ENCODE measurements around the gene ATP11B. TPM values are rescaled to one million over a fixed set of nuclear protein-coding genes. Genes with fewer than 3 reads are reported as not detected.

The ATP11B gene
- total RNA-seq, 1 experiment from 2014 or later, result 48.8 TPM

DNA sequence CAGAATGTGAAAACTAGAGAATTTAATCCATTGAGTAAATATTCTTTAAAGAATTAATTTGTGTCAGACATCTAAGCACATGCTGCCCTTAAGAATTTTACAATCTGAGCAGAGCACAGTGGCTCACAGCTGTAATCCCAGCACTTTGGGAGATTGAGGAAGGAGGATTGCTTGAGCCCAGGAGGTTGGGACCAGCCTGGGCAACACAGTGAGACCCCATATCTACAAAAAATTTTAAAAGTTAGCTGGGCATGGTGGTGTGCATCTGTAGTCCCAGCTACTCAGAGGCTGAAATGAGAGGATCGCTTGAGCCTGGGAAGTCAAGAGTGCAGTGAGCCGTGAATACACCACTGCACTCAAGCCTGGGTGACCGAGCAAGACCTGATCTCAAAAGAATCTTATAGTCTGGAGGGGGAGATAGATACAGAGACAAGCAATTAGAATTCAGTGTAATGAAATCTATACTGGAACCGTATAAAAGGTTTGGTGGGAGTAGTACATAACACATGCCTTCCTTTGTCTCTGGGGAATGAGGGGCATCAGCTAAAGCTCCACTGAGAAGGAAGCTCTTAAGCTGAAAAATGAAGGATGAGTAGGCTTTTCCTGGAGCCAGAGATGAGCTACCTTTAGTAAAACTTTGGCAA, 21.2 kb downstream of the ATP11B start:
- ATAC-seq (no peak), DNase-seq (no peak)
- Histone ChIP-seq H3K9me2 (replicated peaks; ENCODE audit: low read length) (no peaks in the 10 kb centered on the region), H3K9me3 (ENCODE audit: low read length) (no peaks in the 10 kb centered on the region), H3K9ac (ENCODE audit: low read length) (no peak overlapping the region), H3K27me3 (ENCODE audit: low read length) (no peaks in the 10 kb centered on the region), H3F3A (ENCODE audit: low read length, unreplicated experiment) (no peaks in the 10 kb centered on the region), H3K4me3 (ENCODE audit: low read length) (no peak overlapping the region), H3K4me1 (ENCODE audit: insufficient read depth, low read length) (peaks cover 9% of the 10 kb centered on the region; the same call in 1 of the 2 replicates), H3K79me2 (ENCODE audit: low read length) (peaks cover 29% of the 10 kb centered on the region), H2AFZ (ENCODE audit: low read length) (no peak overlapping the region), H4K20me1 (ENCODE audit: low read length) (no peaks in the 10 kb centered on the region), H3K27ac (ENCODE audit: low read length) (no peak overlapping the region), H3K36me3 (ENCODE audit: low read depth, low read length) (no peaks in the 10 kb centered on the region), H3K4me2 (ENCODE audit: low read length) (no peak overlapping the region)
- BruUV-seq (replicated peaks), result no TSS peak
- CTCF ChIA-PET, result no interaction called here
- intact Hi-C loops (cut with micrococcal nuclease), result no loop called here
- TF ChIP-seq EZH2phosphoT487 (IDR thresholded peaks at IDR 0.05; ENCODE audit: borderline replicate concordance, low read length) (no peak), EZH2 (IDR thresholded peaks at IDR 0.05; ENCODE audit: low read length, unreplicated experiment) (no peak)
- TF ChIP-seq, protein P1, sequence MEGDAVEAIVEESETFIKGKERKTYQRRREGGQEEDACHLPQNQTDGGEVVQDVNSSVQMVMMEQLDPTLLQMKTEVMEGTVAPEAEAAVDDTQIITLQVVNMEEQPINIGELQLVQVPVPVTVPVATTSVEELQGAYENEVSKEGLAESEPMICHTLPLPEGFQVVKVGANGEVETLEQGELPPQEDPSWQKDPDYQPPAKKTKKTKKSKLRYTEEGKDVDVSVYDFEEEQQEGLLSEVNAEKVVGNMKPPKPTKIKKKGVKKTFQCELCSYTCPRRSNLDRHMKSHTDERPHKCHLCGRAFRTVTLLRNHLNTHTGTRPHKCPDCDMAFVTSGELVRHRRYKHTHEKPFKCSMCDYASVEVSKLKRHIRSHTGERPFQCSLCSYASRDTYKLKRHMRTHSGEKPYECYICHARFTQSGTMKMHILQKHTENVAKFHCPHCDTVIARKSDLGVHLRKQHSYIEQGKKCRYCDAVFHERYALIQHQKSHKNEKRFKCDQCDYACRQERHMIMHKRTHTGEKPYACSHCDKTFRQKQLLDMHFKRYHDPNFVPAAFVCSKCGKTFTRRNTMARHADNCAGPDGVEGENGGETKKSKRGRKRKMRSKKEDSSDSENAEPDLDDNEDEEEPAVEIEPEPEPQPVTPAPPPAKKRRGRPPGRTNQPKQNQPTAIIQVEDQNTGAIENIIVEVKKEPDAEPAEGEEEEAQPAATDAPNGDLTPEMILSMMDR (conservative IDR thresholded peaks at IDR 0.05; ENCODE audit: low read depth, low read length), result no peak
- POLR2A ChIA-PET (ENCODE audit: unreplicated experiment), result no interaction called here

DNA sequence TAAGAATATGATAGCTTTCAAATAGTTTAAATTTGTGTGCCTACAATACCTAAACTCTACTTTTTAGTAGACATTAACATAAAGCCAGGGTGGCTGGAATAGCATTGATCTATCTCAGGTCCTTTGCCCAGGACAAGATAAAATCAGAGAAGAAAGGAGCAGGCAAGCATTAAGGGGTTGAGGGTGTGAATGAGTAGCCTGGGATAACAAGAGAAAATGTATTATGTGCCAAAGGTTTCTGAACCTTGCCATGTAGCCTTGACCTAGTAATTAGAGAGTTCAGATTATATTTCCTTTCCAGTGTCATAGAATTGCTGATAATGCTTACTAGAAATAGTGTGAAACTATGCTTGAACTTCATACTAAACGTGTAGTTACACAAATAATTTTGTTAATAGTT, 22.9 kb downstream of the ATP11B start:
- no peaks in the 10 kb centered on the region for H3F3A ChIP-seq (ENCODE audit: low read length, unreplicated experiment)
- no peak overlapping the region for H2AFZ ChIP-seq (ENCODE audit: low read length)
- H3K4me3 ChIP-seq (ENCODE audit: low read length), result no peak overlapping the region
- ChIA-PET CTCF (no interaction called here), POLR2A (ENCODE audit: unreplicated experiment) (no interaction called here)
- H3K9me3 ChIP-seq (ENCODE audit: low read length), result no peaks in the 10 kb centered on the region
- intact Hi-C loops (cut with micrococcal nuclease), result no loop called here
- 0 out of 2 replicates have a peak, but pooled peaks cover 2% of the 10 kb centered on the region for H3K4me1 ChIP-seq (ENCODE audit: insufficient read depth, low read length)
- no TSS peak for BruUV-seq (replicated peaks)
- no peak overlapping the region for H3K27ac ChIP-seq (ENCODE audit: low read length)
- no peak overlapping the region for H3K4me2 ChIP-seq (ENCODE audit: low read length)
- no peaks in the 10 kb centered on the region for H3K9me2 ChIP-seq (replicated peaks; ENCODE audit: low read length)
- H3K79me2 ChIP-seq (ENCODE audit: low read length), result peaks cover 29% of the 10 kb centered on the region
- H4K20me1 ChIP-seq (ENCODE audit: low read length), result no peaks in the 10 kb centered on the region
- no peak for ATAC-seq
- TF ChIP-seq, protein P1 (conservative IDR thresholded peaks at IDR 0.05; ENCODE audit: low read depth, low read length), result no peak
- TF ChIP-seq EZH2phosphoT487 (IDR thresholded peaks at IDR 0.05; ENCODE audit: borderline replicate concordance, low read length) (no peak), EZH2 (IDR thresholded peaks at IDR 0.05; ENCODE audit: low read length, unreplicated experiment) (no peak)
- H3K9ac ChIP-seq (ENCODE audit: low read length), result no peak overlapping the region
- DNase-seq, result no peak
- H3K27me3 ChIP-seq (ENCODE audit: low read length), result no peaks in the 10 kb centered on the region
- no peaks in the 10 kb centered on the region for H3K36me3 ChIP-seq (ENCODE audit: low read depth, low read length)

DNA sequence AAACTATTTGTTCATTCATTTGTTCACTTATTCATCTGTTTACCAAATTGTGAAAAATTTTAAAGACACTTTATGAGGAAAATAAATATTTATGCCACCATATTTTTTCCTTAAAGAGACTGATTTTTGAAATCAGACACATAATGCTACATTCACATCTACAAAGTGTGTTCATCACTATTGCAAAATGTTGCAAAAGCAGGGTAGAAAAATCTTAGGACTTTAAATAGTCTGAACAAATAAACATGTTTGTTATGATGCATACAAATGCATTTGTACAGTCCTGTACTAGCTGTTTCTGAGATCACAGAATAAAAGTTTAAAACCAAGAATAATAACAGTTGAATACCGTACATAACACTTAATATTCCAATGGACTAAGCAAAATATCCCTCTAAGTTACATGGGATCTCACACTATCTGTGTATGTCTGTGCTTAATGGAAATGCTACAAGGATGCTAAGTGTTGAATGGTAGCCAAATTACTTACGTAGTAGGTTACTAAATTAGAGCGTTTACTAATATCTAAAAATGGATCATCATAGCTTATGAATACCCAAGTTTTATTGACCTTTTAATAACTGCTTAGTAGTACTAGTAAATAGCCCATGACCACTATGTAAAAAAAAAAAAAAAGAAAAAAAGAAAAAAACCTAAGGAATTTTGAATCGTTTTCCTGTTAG, 25.1 kb downstream of the ATP11B start:
- BruUV-seq (replicated peaks), result no TSS peak
- TF ChIP-seq, protein P1 (conservative IDR thresholded peaks at IDR 0.05; ENCODE audit: low read depth, low read length), result no peak
- TF ChIP-seq EZH2phosphoT487 (IDR thresholded peaks at IDR 0.05; ENCODE audit: borderline replicate concordance, low read length) (no peak), EZH2 (IDR thresholded peaks at IDR 0.05; ENCODE audit: low read length, unreplicated experiment) (no peak)
- H3K4me2 ChIP-seq (ENCODE audit: low read length), result no peak overlapping the region
- ChIA-PET CTCF (no interaction called here), POLR2A (ENCODE audit: unreplicated experiment) (no interaction called here)
- H3F3A ChIP-seq (ENCODE audit: low read length, unreplicated experiment), result no peaks in the 10 kb centered on the region
- no peak overlapping the region for H2AFZ ChIP-seq (ENCODE audit: low read length)
- H3K4me3 ChIP-seq (ENCODE audit: low read length), result no peak overlapping the region
- H3K9me2 ChIP-seq (replicated peaks; ENCODE audit: low read length), result no peaks in the 10 kb centered on the region
- H3K4me1 ChIP-seq (ENCODE audit: insufficient read depth, low read length), result no peaks in the 10 kb centered on the region; the same call in 1 of the 2 replicates
- H3K79me2 ChIP-seq (ENCODE audit: low read length), result 0 out of 2 replicates have a peak, but pooled peaks cover 7% of the 10 kb centered on the region
- H4K20me1 ChIP-seq (ENCODE audit: low read length), result no peaks in the 10 kb centered on the region
- ATAC-seq (no peak), DNase-seq (no peak)
- no peaks in the 10 kb centered on the region for H3K27me3 ChIP-seq (ENCODE audit: low read length)
- intact Hi-C loops (cut with micrococcal nuclease), result no loop called here
- H3K36me3 ChIP-seq (ENCODE audit: low read depth, low read length), result no peaks in the 10 kb centered on the region
- no peak overlapping the region for H3K9ac ChIP-seq (ENCODE audit: low read length)
- H3K27ac ChIP-seq (ENCODE audit: low read length), result no peak overlapping the region
- H3K9me3 ChIP-seq (ENCODE audit: low read length), result no peaks in the 10 kb centered on the region

All from PC-3 (cell line).